AG04449 (cell line): ENCODE data around the gene PPP1R3F.
"Not testable (repeated sequence)": the region's sequence is repeated elsewhere in the genome, so short reads cannot be mapped to it uniquely, and the experiment has no call there.

ENCODE experiments used
- CTCF ChIA-PET: fragments of 350-600 bp; formaldehyde crosslinking; extraction: SDS; loops from one replicate; lab custom pipeline; 2021; ENCODE audit warnings: antibody characterized with exemption; lab: Yijun Ruan, JAX
- POLR2A ChIA-PET: fragments of 400-600, 350-600 bp; formaldehyde crosslinking; extraction: SDS; loops from one replicate; lab custom pipeline; 2020; ENCODE audit warnings: antibody characterized with exemption, inconsistent platforms; lab: Yijun Ruan, JAX
- DNase-seq: peaks from one replicate; pipeline ENCODE4 v3.0.0-alpha.2; 2010; ENCODE audit warnings: low read depth, low spot score
- H3K4me3 ChIP-seq: 2 replicates; pipeline ENCODE4 v1.5.1; 2011; ENCODE audit warnings: low read depth, mild to moderate bottlenecking, control low read depth, low read length
- TF ChIP-seq, protein P1 (sequence below): IDR thresholded peaks from one replicate; pipeline ENCODE4 v1.5.1; 2011; ENCODE audit warnings: mild to moderate bottlenecking, moderate library complexity, low read length, control low read depth, inconsistent platforms; ENCODE audit not compliant: insufficient read depth; ENCODE audit errors: missing control alignments

Gene PPP1R3F

DNA sequence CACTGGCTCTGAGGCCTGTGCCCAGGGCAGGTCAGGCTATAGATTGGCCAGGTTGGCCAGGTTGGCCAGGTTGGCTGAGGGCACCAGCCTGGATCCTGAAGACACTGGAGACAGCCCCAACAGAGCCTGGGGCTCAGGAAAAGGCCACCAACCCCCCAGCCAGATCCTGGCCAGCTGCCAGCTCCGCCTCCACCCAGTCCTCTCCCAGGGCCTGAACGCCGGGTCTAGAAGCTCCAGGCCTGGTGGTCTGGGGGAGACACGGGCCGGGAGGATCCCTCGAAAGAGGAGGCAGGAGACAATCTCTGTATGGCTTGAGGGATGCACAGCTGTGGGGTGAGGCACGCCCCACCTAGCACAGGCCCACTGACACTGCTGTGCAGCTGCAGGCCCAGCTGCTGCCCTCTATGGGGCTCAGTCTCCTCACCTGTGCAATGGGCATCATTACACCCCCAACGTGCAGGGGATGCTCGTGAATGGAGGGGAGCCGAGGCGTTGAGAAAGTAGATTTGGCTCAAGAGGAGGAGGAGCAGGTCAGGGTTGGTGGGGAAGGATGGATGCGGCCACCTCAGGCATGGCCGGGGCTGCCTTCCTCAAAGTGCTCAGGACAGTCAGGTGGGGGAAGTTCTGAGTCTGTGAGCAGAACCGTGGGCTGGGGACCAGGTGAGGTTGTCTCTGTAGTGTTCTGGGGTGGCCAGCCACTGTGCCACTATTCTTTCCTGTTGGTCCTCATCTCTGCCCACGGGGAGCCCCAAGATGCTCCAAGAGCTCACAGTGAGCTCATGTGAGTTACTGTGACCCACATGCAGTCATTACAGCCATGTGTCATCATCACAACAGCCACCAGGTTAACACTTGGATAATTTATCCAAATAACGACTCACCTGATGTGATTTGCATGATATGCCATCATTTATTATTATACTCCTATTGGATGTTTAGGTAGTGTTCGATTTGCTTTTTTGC, 23.1 kb downstream of the PPP1R3F start:
- no peak for DNase-seq
- ChIA-PET POLR2A (interaction anchor here (0.6 kb wide), 1 partner anchor 11 kb away, joined by 6 read pairs; no protein-coding TSS in a partner anchor), CTCF (interaction anchor here (1.2 to 2.4 kb wide), 5 partner anchors 12 to 464 kb away, joined by 3 to 11 read pairs (median 5); no protein-coding TSS in a partner anchor)
- no peak overlapping the region for H3K4me3 ChIP-seq
- TF ChIP-seq, protein P1, sequence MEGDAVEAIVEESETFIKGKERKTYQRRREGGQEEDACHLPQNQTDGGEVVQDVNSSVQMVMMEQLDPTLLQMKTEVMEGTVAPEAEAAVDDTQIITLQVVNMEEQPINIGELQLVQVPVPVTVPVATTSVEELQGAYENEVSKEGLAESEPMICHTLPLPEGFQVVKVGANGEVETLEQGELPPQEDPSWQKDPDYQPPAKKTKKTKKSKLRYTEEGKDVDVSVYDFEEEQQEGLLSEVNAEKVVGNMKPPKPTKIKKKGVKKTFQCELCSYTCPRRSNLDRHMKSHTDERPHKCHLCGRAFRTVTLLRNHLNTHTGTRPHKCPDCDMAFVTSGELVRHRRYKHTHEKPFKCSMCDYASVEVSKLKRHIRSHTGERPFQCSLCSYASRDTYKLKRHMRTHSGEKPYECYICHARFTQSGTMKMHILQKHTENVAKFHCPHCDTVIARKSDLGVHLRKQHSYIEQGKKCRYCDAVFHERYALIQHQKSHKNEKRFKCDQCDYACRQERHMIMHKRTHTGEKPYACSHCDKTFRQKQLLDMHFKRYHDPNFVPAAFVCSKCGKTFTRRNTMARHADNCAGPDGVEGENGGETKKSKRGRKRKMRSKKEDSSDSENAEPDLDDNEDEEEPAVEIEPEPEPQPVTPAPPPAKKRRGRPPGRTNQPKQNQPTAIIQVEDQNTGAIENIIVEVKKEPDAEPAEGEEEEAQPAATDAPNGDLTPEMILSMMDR, result no peak

DNA sequence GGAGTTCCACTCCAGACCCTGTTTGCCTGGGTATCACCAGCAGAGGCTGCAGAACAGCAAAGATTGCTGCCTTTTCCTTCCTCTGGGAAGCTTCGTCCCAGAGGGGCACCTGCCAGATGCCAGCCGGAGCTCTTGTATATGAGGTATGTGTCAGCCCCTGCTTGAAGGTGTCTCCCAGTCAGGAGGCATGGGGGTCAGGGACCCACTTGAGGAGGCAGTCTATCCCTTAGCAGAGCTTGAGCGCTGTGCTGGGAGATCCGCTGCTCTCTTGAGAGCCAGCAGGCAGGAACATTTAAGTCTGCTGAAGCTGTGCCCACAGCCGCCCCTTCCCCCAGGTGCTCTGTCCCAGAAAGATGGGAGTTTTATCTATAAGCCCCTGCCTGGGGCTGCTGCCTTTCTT, 29.7 kb downstream of the PPP1R3F start:
- DNase-seq, POLR2A ChIA-PET, H3K4me3 ChIP-seq, CTCF ChIA-PET: not testable (repeated sequence)

DNA sequence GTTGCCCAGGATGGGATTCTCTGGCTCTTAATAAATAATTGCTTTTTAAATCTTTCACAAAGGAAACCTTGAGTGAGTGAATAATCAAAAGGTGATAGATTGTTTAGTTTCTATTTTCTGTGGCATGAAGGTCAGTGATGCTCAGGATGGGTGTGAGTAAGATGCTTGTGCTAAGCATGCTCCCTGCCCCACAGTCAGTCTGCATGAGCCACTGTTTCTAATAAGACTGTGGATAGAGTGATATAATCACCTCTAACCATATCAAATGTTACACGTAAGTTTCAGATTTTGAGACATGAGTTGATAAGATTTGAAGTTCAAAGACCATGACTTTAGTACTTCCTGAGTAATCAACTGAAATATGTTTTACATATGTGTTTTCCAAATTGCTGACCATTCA, 31.1 kb downstream of the PPP1R3F start:
- TF ChIP-seq, protein P1, result no peak
- no peak overlapping the region for H3K4me3 ChIP-seq
- POLR2A ChIA-PET, result no interaction called here
- CTCF ChIA-PET, result interaction anchor here (0.6 kb wide), 1 partner anchor 1728 kb away, joined by 4 read pairs; no protein-coding TSS in a partner anchor
- no peak for DNase-seq

DNA sequence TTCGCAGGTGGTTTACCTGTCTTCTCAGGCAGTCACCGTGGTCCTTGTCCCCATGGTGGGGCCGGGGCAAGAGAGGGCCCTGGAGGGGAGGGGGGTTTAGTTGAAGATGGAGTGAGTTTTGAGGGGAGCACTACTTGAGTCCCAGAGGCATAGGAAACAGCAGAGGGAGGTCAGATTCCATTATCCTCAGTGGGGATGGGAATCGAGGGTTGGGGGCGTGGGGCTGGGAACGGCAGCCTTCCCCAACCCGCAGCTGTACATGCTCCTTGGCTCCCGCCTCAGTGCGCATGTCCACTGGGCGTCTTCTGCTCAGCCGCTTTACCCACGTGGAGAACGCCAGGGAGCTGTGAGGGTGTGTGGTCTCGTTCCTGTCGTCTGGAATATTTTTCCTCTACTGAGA, 33.8 kb downstream of the PPP1R3F start, which contains the start of gene GAGE10:
TSS of gene GAGE10 (plus strand) at position 301 of the 400 bp plus-strand sequence. CDS start 1,214 bp downstream, outside the sequence.
- TF ChIP-seq, protein P1, result no peak
- ChIA-PET POLR2A (no interaction called here), CTCF (no interaction called here)
- no peak for DNase-seq
- H3K4me3 ChIP-seq, result no peak within 1 kb of the TSS

DNA sequence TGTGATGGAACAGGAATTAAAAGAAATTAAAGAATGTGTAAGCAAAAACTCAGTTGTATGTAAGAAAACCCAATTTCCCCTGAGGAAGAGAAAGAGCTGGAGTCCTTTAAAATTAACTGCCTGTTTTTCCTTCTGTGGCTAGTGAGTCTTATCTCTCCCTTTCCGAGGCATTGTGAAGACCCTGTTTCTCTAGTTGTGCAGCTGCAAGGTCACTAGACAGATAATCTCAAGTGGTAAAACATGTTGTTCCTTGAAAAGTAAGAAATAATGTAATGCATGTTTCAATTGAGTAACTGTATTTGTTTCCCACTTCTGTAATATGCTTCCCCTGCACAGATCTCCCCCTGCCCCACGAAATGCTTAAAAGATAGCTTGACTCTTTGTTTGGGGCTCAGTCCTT, 38.2 kb downstream of the PPP1R3F start:
- DNase-seq, H3K4me3 ChIP-seq, POLR2A ChIA-PET, CTCF ChIA-PET: not testable (repeated sequence)

DNA sequence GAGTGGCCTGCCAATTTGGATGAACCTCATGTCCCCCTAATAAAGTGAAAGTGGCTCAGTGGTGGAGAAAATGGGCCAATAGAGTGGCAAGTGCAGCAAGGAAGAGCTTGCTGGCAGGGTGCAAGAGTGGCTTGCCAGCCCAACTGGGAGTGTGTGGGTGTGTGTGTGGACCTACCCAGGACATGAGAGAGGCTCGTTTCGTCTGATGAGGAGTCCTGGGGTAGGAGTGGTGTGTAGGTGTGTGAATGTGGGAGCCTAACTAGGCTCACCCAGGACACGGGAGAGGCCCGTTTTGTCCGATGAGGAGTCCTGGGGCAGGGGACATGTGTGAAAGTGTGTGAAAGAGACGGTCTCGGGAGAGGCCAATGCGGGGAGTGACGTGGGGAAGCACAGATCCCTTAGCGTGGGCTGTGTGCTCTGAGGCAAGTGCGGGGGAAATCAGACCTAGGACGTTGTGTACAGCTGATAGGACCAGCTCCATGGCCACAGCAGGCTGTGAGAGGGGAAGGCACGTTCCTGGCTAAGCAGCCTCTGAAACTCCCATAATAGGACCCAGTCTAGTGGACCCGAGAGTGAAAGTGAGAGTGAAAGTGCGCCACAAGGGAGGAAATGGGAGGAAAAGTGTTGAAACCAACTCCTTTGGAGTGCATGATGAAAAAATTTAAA, 39.1 kb downstream of the PPP1R3F start:
- ChIA-PET POLR2A (no interaction called here), CTCF (no interaction called here)
- TF ChIP-seq, protein P1, result no peak
- DNase-seq, result no peak
- H3K4me3 ChIP-seq, result no peak overlapping the region; the same call in 1 of the 2 replicates

DNA sequence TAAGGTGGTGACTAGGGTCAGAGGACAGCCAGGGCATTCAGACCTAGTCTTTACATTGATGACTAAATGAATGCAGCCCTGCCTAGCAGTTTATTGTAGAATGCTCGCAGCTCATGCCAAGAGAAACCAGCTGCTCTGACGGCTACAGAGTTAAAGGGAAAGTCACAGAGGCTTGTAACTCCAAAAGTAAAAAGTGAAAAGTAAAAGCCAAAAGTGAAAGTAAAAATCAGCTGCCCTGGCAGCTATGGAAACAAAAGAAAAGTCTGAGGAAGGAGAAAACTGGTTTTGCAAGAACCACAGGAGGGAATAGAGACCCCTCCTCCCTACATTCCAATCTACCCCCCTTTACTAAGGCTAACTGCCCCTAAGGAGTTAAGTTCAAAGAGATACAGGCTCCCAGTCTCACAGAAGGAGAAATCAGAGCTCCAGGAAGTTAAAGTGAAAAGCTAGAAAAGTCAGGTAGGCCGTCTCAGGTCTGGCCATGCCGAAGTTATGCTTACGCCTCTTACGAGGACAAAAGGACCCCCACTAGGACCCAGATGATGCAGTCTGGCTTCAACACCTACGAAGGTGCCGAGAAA, 39.9 kb downstream of the PPP1R3F start:
- ChIA-PET CTCF (no interaction called here), POLR2A (no interaction called here)
- peak overlapping the region; percentile 32 for H3K4me3 ChIP-seq
- TF ChIP-seq, protein P1, result no peak
- no peak for DNase-seq
